NOMO-1 treated with dmso at 0.1 percent for 144 hours (cell line): Measurements from ENCODE around the gene RAPGEF1.
A peak's percentile ranks its signal among the peaks of the same experiment; 100 is the strongest.
"Not testable (repeated sequence)": the region's sequence is repeated elsewhere in the genome, so short reads cannot be mapped to it uniquely, and the experiment has no call there.

Source experiments
- DNase-seq: peaks from one replicate; lab custom pipeline; 2025; ENCODE audit not compliant: unreplicated experiment; lab: John Stamatoyannopoulos, UW

RAPGEF1 gene, protein sequence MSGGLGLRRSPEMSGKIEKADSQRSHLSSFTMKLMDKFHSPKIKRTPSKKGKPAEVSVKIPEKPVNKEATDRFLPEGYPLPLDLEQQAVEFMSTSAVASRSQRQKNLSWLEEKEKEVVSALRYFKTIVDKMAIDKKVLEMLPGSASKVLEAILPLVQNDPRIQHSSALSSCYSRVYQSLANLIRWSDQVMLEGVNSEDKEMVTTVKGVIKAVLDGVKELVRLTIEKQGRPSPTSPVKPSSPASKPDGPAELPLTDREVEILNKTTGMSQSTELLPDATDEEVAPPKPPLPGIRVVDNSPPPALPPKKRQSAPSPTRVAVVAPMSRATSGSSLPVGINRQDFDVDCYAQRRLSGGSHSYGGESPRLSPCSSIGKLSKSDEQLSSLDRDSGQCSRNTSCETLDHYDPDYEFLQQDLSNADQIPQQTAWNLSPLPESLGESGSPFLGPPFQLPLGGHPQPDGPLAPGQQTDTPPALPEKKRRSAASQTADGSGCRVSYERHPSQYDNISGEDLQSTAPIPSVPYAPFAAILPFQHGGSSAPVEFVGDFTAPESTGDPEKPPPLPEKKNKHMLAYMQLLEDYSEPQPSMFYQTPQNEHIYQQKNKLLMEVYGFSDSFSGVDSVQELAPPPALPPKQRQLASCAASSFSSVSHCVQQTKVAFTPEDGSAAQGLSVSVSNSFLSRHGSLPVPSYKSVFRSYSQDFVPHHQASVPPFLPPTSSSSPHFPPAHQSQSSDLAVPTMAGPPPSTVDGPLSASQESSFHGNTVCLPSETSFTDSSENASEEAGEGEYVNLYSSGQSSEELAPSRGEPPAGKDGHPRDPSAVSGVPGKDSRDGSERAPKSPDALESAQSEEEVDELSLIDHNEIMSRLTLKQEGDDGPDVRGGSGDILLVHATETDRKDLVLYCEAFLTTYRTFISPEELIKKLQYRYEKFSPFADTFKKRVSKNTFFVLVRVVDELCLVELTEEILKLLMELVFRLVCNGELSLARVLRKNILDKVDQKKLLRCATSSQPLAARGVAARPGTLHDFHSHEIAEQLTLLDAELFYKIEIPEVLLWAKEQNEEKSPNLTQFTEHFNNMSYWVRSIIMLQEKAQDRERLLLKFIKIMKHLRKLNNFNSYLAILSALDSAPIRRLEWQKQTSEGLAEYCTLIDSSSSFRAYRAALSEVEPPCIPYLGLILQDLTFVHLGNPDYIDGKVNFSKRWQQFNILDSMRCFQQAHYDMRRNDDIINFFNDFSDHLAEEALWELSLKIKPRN (N-terminal part only)

DNA sequence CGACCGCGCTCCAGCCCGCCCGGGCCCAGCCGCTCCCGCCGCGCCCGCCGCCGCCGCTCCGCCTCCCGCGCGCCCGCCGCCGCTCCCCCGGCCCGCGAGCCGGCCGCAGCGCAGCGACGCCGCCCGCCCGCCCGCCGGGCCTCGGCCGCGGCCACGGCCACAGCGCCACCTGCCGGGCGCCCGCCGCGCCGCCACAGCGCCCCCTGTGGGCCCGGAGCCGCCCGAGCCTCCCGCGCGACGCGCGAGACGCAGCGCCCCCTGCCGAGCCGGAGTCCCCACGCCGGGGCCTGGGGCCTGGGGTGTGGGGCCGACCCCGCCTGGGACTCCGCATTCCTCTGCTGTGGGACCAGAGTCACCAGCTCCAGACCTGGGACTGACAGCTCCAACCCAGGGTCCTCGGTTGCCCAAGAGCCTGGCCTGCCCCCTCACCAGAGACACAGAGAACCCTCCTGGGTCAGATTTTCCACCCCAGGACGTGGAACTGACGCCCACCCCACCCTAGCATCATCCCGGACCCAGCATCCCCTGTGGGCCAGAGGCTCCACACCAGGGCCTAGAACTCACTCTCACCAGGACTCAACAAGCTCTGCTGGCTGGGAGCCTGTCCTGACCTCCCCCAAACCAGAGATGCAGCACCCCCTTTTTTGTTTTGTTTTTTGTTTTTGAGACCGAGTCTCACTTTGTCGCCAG lies at the start of gene RAPGEF1:
Gene RAPGEF1, minus strand, starts transcription at position 118 of the 690 bp plus-strand sequence. CDS start 246 bp downstream, outside the sequence.
- DNase-seq, result no peak

DNA sequence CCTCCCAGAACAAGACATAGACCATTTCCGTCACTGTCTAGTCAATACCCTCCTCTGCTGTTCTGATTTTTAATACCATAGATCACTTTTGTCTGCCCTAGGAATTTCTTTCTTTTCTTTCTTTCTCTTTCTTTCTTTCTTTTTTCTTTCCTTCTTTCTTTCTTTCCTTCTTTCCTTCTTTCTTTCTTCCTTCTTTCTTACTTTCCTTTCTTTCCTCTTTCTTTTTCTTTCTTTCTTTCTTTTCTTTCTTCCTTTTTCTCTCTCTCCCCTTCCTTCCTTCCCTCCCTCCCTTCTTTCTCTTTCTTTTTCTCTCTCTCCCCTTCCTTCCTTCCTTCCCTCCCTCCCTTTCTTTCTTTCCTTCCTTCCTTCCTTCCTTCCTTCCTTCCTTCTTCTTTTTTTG lies 49.0 kb upstream of the RAPGEF1 start:
- no peak for DNase-seq

DNA sequence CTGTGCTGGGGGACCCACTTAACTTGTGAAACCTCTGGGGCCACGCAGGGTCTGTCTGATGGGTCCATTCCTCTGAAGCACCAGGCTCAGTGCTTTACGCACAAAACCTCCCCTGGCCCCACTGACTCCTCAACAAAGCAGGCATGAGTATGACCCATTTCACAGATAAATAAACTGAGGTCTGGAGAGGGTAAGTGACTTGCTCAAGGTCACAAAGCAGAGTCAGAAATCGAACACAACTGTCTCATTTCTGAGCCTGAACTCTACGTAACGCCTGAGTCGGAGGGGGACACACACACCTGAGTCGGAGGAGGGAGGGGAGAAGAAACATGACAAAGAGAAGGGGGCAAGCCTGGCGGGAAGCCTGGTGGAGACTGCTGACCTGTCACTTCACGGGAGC lies 48.0 kb upstream of the RAPGEF1 start:
- DNase-seq, result no peak

DNA sequence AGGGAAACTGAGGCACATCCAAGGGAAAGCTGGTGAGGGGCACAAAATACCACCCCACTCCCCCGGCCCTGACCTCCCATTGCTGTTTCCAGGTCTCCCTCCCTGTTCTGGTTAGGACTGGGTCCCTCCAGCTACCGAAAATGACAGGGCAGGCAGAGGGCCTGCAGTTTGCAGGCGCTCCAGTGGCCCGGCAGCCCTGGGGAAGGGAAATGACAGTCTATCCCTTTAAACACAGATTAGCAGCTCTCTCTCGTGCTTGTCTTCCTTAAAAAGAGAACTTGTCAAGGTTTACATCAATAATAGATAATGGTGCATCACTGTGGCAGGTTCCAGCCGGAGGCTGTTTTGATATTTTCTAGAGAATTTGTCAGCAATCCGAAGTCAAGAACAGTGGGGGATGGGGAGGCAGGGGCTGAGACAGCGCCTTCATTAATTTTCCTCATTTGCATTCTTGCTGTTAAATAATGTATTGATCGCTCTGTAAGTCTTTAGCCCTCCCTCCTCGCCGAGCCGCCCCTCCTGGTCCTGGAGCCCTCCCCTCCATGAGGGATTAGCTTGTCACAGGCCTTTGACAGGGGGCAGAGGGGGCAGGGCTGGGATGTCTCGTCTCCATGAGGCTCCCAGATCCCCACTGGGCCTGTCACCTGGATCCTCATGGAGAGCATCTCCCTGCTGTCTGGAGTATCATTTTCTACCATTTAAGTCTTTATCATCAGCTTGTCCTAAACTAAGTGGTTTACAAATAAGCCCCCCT lies 45.0 kb upstream of the RAPGEF1 start:
- DNase-seq, result no peak

DNA sequence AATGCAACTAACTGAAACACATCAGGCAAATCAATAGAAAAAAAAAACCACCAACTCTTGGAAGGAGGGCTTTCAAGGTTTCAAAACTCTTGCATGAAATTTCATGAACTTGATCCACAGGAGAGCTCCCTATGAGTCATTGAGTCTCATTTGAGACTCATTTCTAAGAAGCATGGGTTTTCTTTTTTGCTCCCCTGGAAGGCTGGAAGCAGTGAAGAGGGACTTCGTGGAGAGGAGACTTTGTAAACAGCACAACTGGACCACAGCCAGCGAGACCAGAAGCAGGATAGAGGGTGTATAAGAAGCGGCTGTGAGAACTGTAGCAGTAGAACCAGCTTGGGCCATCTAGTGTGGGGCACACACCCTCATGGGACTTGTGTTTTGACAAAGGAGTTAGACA lies 41.2 kb upstream of the RAPGEF1 start:
- DNase-seq, result no peak

DNA sequence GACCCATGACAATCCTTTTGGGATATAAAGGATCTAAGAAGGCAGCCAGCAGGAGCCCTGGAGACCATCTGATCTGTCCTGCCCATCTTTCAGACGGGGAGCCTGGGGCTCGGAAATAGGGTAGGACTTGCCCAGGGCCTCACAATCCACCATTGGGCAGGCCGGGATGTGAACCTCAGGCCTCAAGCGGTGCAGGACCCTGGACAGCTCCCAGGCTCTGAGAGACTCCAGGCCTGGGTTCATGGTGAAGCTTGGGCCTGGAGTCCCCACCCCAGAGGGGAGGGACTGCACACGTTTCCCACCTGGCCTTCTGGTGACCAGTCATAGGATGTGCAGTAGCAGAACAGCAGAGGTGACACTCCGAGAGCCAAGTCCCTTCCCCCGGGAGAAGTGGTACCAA lies 36.6 kb upstream of the RAPGEF1 start:
- no peak for DNase-seq

DNA sequence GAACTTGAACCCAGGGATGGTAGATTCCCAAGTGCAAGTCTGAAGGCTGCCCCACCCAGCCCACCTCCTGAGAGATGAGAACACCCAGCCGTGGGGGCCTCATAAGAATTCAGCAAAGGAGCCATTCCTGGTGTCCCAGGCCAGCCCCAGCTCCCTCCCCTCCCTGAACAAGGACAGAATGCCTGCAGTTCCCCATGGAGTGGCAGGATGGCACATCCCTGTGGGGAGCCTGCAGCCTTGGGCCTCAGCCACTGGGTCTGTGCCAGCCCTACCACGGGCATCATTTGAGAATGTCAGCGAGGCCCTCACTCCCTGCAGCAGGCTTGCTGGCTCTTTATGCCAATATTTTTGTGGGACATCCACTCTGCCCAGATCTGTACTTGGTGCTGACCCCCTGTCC lies 36.2 kb upstream of the RAPGEF1 start:
- DNase-seq, result no peak

DNA sequence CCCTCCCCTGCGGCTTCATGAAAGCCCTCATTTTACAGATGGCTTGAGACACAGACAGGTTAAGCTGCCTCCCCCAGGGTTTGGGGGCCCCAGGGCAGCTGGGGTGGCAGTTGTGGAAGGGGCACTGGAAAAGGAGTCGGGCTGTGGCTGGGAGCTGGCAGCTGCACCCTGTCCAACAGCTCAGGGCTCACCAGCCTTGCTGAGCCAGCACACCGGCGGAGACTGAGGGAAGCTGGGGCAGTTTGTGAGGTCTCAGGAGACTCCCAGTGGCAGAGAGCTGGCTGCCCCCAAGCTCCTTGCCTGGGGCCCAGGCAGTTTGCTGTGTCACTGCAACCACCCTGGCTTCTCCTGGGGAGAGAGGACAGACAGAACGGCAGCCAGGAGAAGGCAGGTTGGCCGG lies 34.8 kb upstream of the RAPGEF1 start:
- no peak for DNase-seq

DNA sequence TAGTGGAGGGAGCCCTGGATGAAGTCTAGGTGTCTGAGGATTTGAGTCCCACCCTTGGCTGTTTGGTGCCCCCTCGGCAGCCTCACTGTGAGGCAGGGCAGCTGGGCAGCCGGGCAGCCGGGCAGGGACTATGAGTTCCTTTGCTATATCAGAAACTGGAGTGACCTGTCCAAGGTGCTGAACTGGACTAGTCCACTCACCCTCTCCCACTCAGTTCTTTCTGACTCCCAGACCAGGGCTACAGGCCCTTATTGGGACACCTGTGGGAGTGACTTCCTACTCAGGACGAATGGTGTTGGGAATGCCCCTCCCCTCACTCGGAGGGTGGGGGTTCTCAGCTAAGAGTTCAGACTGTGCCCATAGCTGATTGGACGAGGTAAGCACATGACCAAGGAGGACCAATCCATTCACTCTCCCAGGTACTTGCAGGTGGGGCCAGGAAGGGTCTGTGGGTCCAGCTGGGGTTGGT lies 34.1 kb upstream of the RAPGEF1 start:
- DNase-seq, result no peak

DNA sequence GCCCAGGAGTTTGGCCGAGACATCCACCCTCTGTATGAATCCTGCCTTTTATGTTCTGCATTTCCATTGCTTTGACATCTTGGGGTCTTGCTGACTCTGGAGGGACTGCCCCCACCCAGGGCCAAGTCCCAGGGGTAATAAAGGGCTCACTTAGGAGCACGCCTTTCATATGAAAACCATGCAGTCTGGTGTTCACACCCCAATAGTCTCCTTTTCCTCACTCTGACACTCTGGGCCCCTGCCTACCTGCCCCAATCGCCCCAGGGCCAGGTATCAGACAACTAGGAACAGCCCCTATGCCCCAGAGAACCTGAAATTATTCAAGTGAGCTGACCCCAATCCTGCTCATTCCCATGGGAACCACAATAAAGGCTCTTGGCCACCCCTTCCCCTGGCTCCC lies 33.1 kb upstream of the RAPGEF1 start:
- no peak for DNase-seq

DNA sequence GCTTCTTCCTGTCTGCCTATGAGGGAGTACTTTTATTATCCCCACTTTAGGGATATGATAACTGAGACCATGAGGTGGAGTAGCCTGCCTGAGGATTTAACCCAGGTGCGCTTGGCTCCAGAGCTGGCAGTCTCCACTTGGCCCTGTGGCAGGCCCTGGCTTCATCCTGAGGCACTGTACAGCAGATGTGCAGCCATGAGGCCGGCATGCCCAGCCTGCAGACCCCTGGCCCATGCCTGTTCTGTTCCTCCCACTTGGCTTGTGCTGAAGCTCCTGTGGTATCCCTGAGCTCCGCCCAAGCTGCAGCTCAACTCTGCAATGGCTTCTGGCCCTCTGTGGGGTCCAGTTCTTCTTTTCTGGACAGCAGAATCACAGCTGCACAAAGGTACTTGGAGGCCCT lies 31.8 kb upstream of the RAPGEF1 start:
- DNase-seq, result no peak

DNA sequence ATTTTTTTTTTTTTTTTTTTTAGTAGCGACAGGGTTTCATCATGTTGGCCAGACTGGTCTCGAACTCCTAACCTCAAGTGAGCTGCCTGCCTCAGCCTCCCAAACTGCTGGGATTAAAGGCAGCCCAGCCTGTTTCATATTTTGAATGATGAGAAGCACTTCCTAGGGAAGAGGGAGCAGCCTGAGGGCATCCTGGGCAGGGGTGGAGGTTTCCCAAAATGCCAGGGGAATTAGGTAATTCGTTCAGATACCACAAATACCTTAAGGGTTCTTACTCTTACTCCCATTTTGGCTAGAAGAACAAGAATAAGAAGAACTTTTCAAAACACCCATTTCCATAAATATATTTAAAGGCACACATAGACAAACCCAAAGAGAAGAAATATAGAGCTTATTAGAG lies 29.5 kb upstream of the RAPGEF1 start:
- DNase-seq, result no peak

DNA sequence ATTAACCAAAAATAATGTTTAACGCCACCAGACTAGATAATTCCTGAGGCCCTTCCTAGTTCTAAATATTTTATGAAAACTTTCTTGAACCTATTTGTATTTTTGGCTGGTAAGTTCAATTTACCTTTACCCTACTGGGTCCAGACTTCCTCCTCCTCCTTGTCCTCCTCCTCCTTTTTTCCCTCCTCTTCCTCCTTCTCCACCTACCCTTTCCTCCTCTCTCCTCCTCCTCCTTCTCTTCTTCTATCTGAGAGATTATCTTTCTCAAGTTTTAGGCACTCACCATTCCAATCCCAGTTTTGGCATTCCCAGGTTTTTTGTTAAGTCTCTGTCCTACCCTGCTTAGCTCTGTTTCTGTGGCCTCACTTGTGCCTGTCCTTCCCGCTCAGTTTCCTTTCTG lies 24.7 kb upstream of the RAPGEF1 start:
- no peak for DNase-seq

DNA sequence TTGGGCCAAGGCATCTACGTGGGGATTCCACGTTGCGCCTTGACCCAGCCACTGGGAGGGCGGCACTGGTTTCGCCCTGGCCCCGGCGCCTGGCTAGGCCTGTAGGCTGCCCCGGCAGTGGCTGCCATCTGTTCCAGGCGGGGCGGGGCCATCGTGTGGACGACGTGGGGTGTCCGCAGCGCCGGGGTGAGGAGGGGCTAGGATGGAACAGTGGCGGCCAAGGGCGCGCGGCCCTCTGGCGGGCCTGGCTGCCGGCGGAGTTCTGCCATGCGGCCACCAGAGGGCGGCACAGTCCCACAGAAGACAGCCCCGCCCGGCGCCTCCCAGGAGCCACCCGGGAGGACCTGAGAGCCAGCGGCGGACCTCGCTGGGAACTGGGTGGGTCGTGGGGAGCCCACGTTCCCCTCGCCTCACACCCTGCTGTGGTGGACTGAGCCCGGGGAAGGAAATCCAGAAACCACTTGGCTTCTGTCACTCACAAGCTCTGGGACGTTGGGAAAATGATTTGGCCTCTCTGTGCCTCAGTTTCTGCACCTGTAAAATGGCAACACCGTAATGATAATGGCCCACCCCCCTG lies 22.6 kb upstream of the RAPGEF1 start:
- no peak for DNase-seq

DNA sequence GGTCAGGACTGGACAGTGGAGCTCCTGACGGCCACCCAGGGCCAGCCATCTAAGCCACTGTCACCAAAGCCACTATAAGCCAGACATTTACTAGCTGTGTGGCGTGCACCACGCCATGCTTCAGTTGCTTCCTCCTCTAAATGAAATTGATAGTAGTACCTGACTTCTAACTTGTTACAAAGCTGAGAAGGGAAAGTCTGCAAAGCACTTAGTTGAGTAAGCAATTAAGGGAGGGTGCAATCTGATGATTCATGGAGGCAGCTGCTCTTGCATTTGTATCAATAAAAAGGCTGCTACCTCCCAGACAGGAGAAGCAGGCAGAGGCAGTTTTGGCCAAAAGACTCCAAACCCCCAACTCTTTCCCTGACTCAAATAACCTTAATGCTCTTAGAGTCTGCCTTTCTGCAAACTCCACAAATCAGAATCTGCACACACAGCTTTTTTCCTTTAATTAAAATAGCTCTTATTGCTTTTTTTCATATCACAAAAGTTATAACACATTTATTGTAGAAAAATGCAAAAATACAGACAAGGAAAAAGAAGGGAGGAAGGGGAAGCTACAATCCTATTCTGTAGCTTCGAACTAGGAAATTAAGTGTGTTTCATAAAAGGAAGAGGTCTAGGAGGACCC lies 19.3 kb upstream of the RAPGEF1 start:
- peak; percentile 47 for DNase-seq

DNA sequence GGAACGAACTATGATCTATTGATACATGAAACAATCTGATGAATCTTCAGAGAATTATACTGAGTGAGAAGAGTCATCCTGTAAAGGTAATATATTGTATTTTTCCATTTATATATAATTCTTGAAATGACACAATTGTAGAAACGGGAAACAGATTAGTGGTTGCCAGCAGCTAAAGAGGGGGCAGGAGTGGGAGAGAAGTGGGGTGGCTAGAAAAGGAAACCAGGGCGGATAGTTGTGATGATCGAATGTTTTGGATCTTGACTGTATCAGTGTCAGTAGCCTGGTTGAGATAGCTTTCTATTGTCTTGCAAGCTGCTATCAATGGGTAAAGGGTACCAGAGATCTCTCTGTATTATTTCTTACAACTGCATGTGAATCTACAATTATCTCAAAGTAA lies 17.7 kb upstream of the RAPGEF1 start:
- no peak for DNase-seq

DNA sequence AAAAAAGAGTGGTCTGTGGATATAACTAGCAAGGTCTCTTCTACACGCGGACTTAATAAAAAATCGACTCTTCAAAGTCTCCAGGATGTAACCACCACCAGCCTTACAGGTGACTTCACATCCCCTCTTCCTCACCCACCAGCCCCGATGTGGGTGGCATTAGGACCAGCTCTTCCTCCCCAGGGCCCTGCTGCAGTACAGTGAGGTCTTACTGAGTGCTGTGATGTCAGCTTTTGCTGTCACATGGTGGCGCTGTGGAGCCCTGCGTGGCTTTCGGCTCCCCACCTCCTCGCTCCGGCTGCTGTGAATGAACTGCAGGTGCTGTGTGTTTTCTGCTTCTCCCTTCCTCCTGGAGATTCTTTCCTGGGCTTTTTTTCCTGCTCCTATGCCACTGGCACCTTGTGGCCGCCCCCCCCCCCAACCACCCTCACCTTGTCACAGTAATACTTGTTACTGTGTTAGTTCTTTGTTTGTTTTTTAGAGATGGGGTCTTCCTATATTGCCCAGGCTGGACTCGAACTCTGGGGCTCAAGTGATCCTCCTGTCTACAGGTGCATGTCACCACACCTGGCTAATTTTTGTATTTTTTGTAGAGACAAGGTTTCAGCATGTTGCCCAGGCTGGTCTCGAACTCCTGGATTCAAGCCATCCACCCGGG lies 15.8 kb upstream of the RAPGEF1 start:
- peak; percentile 80 for DNase-seq

DNA sequence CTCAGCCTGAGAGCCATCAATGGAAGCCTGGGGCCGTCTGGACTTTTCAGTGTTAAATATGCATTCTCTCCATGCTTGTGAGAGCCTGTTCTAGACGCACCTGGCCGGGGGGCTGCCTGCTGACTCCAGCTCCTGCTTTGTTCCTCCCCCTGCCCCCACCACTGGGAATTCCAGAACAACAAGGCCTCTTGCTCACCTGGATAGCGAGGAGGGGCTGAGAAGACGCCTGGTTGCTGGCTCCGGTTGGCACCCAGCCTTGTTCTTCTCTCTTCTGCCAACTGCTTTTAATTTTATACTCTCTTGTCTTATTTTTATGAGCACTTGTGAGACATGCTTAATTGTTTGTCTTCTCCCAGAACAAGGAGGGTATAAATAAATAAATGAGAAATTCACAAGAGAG lies 15.0 kb upstream of the RAPGEF1 start:
- DNase-seq, result no peak

DNA sequence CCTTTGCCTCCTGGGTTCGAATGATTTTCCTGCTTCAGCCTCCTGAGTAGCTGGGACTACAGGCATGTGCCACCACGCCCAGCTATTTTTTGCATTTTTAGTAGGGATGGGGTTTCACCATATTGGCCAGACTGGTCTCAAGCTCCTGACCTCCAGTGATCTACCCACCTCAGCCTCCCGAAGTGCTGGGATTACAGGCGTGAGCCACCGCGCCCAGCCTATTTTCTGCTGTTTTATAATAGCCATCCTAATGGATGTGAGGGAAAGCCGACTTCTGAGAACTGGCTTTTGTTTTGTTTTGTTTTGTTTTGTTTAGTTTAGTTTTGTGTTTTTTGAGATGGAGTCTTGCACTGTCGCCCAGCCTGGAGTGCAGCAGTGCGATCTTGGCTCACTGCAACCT lies 13.9 kb upstream of the RAPGEF1 start:
- DNase-seq, result not testable (repeated sequence)
